ENCODE data around the gene METRN. TPM values are rescaled to one million over a fixed set of nuclear protein-coding genes. Genes with fewer than 3 reads are reported as not detected.

The METRN gene
- total and polyA plus RNA-seq, 2 experiments from 2014 or later, result 21.6 to 98.1 TPM

GRCh38 chr16:693766-694165 lies 21.2 kb upstream of the METRN start:
- no peak overlapping the region for H2AFZ ChIP-seq
- WGBS, 2 experiments (ENCODE audit: low coverage in 1 of 2, low lambda C conversion rate in 2 of 2, missing lambda C conversion rate in 2 of 2), result 13 to 17% methylated on average over 7 to 22 of the region's 37 CpGs
- TF ChIP-seq EZH2phosphoT487 (IDR thresholded peaks at IDR 0.05; ENCODE audit: insufficient read depth, low read depth) (no peak), EZH2 (IDR thresholded peaks at IDR 0.05; ENCODE audit: insufficient read depth, poor library complexity, severe bottlenecking) (no peak)
- no peak overlapping the region for H3K27ac ChIP-seq
- no peaks in the 10 kb centered on the region for H3K9me2 ChIP-seq (ENCODE audit: insufficient read depth)
- H3K79me2 ChIP-seq (ENCODE audit: insufficient read depth), result peaks cover 11% of the 10 kb centered on the region
- H3K27me3 ChIP-seq (replicated peaks; ENCODE audit: insufficient read depth), result peaks cover 19% of the 10 kb centered on the region
- no peak for DNase-seq
- H3K9me3 ChIP-seq (ENCODE audit: low read depth), result no peaks in the 10 kb centered on the region
- H3K4me2 ChIP-seq (ENCODE audit: unreplicated experiment), result no peak overlapping the region
- in situ Hi-C loops (cut with MboI), result no loop called here
- H3K4me1 ChIP-seq (ENCODE audit: insufficient read depth), result peaks cover 8% of the 10 kb centered on the region; the same call in 1 of the 2 replicates
- no peaks in the 10 kb centered on the region for H4K20me1 ChIP-seq (ENCODE audit: insufficient read depth)
- H3K36me3 ChIP-seq (ENCODE audit: low read depth), result no peaks in the 10 kb centered on the region
- H3K4me3 ChIP-seq, result no peak overlapping the region
- H3F3A ChIP-seq (ENCODE audit: insufficient read depth), result no peaks in the 10 kb centered on the region
- H3K9ac ChIP-seq, result no peak overlapping the region

- H4K20me1 ChIP-seq (ENCODE audit: insufficient read depth), result no peaks in the 10 kb centered on the region
- H3K27ac ChIP-seq, result no peak overlapping the region
- in situ Hi-C loops (cut with MboI), result no loop called here
- peaks cover 6% of the 10 kb centered on the region for H3K79me2 ChIP-seq (ENCODE audit: insufficient read depth)
- DNase-seq, result no peak
- TF ChIP-seq EZH2 (IDR thresholded peaks at IDR 0.05; ENCODE audit: insufficient read depth, poor library complexity, severe bottlenecking) (peak; percentile 80), EZH2phosphoT487 (IDR thresholded peaks at IDR 0.05; ENCODE audit: insufficient read depth, low read depth) (no peak; the same call in 1 of the 2 replicates)
- no peaks in the 10 kb centered on the region for H3K36me3 ChIP-seq (ENCODE audit: low read depth)
- WGBS, 2 experiments (ENCODE audit: low coverage in 1 of 2, low lambda C conversion rate in 2 of 2, missing lambda C conversion rate in 2 of 2), result 1 to 3% methylated on average over 23 to 53 of the region's 64 CpGs
- H3F3A ChIP-seq (ENCODE audit: insufficient read depth), result no peaks in the 10 kb centered on the region
- no peak overlapping the region for H3K4me3 ChIP-seq
- no peaks in the 10 kb centered on the region for H3K9me3 ChIP-seq (ENCODE audit: low read depth)
- peaks cover 7% of the 10 kb centered on the region; the same call in 1 of the 2 replicates for H3K4me1 ChIP-seq (ENCODE audit: insufficient read depth)
- H3K9ac ChIP-seq, result no peak overlapping the region
- H3K9me2 ChIP-seq (ENCODE audit: insufficient read depth), result no peaks in the 10 kb centered on the region
- H3K4me2 ChIP-seq (ENCODE audit: unreplicated experiment), result no peak overlapping the region
- H3K27me3 ChIP-seq (replicated peaks; ENCODE audit: insufficient read depth), result peaks cover 19% of the 10 kb centered on the region
- no peak overlapping the region for H2AFZ ChIP-seq
These were observed 20.6 kb upstream of the METRN start for GRCh38 chr16:694187-694862.

- TF ChIP-seq EZH2 (IDR thresholded peaks at IDR 0.05; ENCODE audit: insufficient read depth, poor library complexity, severe bottlenecking) (no peak), EZH2phosphoT487 (IDR thresholded peaks at IDR 0.05; ENCODE audit: insufficient read depth, low read depth) (no peak; the same call in 1 of the 2 replicates)
- no peak overlapping the region for H3K4me2 ChIP-seq (ENCODE audit: unreplicated experiment)
- no peak for DNase-seq
- WGBS, 2 experiments (ENCODE audit: low coverage in 1 of 2, low lambda C conversion rate in 2 of 2, missing lambda C conversion rate in 2 of 2), result 2 to 4% methylated on average over 13 to 27 of the region's 37 CpGs
- in situ Hi-C loops (cut with MboI), result no loop called here
- no peaks in the 10 kb centered on the region for H3K9me2 ChIP-seq (ENCODE audit: insufficient read depth)
- H3K9me3 ChIP-seq (ENCODE audit: low read depth), result no peaks in the 10 kb centered on the region
- H3K79me2 ChIP-seq (ENCODE audit: insufficient read depth), result no peaks in the 10 kb centered on the region
- H3F3A ChIP-seq (ENCODE audit: insufficient read depth), result no peaks in the 10 kb centered on the region
- peaks cover 19% of the 10 kb centered on the region for H3K27me3 ChIP-seq (replicated peaks; ENCODE audit: insufficient read depth)
- H2AFZ ChIP-seq, result no peak overlapping the region
- no peak overlapping the region for H3K9ac ChIP-seq
- H3K4me1 ChIP-seq (ENCODE audit: insufficient read depth), result peaks cover 3% of the 10 kb centered on the region; the same call in 1 of the 2 replicates
- H3K36me3 ChIP-seq (ENCODE audit: low read depth), result no peaks in the 10 kb centered on the region
- no peak overlapping the region for H3K4me3 ChIP-seq
- H3K27ac ChIP-seq, result no peak overlapping the region
- H4K20me1 ChIP-seq (ENCODE audit: insufficient read depth), result no peaks in the 10 kb centered on the region
These were observed 20.0 kb upstream of the METRN start for GRCh38 chr16:694863-695354.

GRCh38 chr16:695355-696089 lies 19.4 kb upstream of the METRN start:
- Histone ChIP-seq H3K4me3 (no peak overlapping the region), H4K20me1 (ENCODE audit: insufficient read depth) (no peaks in the 10 kb centered on the region), H3K4me1 (ENCODE audit: insufficient read depth) (peaks cover 1% of the 10 kb centered on the region; the same call in 1 of the 2 replicates), H3K9ac (no peak overlapping the region), H2AFZ (no peak overlapping the region), H3K36me3 (ENCODE audit: low read depth) (no peaks in the 10 kb centered on the region), H3K9me3 (ENCODE audit: low read depth) (no peaks in the 10 kb centered on the region), H3F3A (ENCODE audit: insufficient read depth) (no peaks in the 10 kb centered on the region), H3K79me2 (ENCODE audit: insufficient read depth) (no peaks in the 10 kb centered on the region), H3K27me3 (replicated peaks; ENCODE audit: insufficient read depth) (peaks cover 19% of the 10 kb centered on the region), H3K9me2 (ENCODE audit: insufficient read depth) (no peaks in the 10 kb centered on the region), H3K27ac (no peak overlapping the region), H3K4me2 (ENCODE audit: unreplicated experiment) (no peak overlapping the region)
- no peak for TF ChIP-seq EZH2 (IDR thresholded peaks at IDR 0.05; ENCODE audit: insufficient read depth, poor library complexity, severe bottlenecking)
- TF ChIP-seq EZH2phosphoT487 (IDR thresholded peaks at IDR 0.05; ENCODE audit: insufficient read depth, low read depth), result no peak
- in situ Hi-C loops (cut with MboI), result no loop called here
- DNase-seq, result peak; percentile 58
- 4 to 5% methylated on average over 61 to 64 of the region's 71 CpGs for WGBS, 2 experiments (ENCODE audit: low coverage in 1 of 2, low lambda C conversion rate in 2 of 2, missing lambda C conversion rate in 2 of 2)
